Transverse colon (tissue), 4 donors: ENCODE results near the gene UNC13C. TPM values are rescaled to one million over a fixed set of nuclear protein-coding genes. Genes with fewer than 3 reads are reported as not detected.

Source experiments
- DNase-seq: peaks from one replicate; pipeline ENCODE4 v3.0.0-alpha.2; 2019
- H3K27ac ChIP-seq, 4 donors: fragments of 200-600 bp; sonication (generic); 2 replicates each; pipeline ENCODE4 v1.5.1; 2016 to 2018; ENCODE audit warnings: inconsistent platforms in 4 of 4
- H3K27me3 ChIP-seq: fragments of 200-600 bp; sonication (generic); 2 replicates; pipeline ENCODE4 v1.5.1; 2017; ENCODE audit warnings: inconsistent platforms
- H3K36me3 ChIP-seq, 4 donors: fragments of 200-600 bp; sonication (generic); 2 replicates each; pipeline ENCODE4 v1.5.1; 2017 to 2019; ENCODE audit warnings: inconsistent platforms in 4 of 4
- H3K4me1 ChIP-seq, 4 donors: fragments of 200-600 bp; sonication (generic); 2 replicates each; pipeline ENCODE4 v1.5.1; 2017 to 2020; ENCODE audit warnings: inconsistent platforms in 4 of 4
- H3K4me3 ChIP-seq, 4 donors: fragments of 200-600 bp; sonication (generic); 1 replicate in 1 of 4; 2 replicates in 3 of 4; pipeline versions ENCODE4 v1.5.1 to v1.6.1; 2017 to 2019; ENCODE audit warnings: inconsistent platforms in 4 of 4
- H3K9me3 ChIP-seq, 2 donors: fragments of 200-600 bp; sonication (generic); 2 replicates each; pipeline ENCODE4 v1.5.1; 2017 to 2019; ENCODE audit warnings: inconsistent platforms in 2 of 2
- EP300 ChIP-seq: sonication (generic); formaldehyde crosslinking; IDR thresholded peaks from one replicate; pipeline ENCODE4 v1.6.1; 2017; ENCODE audit warnings: antibody characterized with exemption, low read depth
- POLR2A ChIP-seq: fragments of 450-650 bp; IDR thresholded peaks from one replicate; pipeline ENCODE4 v1.6.1; 2016; ENCODE audit warnings: antibody characterized with exemption, mild to moderate bottlenecking, moderate library complexity
- POLR2AphosphoS5 ChIP-seq, 3 donors: sonication (generic); formaldehyde crosslinking; IDR thresholded peaks; one replicate each; pipeline ENCODE4 v1.6.1; 2016; ENCODE audit warnings: antibody characterized with exemption in 3 of 3
- WGBS, 2 donors: methylation state at CpG; one replicate each; pipeline ENCODE4 v1.1.5; 2018; ENCODE audit warnings: low coverage in 1 of 2; 5-methylcytosine and 5-hydroxymethylcytosine counted together
- in situ Hi-C, 4 donors: fragments of 200-750 bp; cut with MboI; loops; one replicate each; pipeline versions ENCODE4 v1.15.0 to v1.15.1; 2017; ENCODE audit warnings: low sequenced_read_pairs in 3 of 4, low pct_ligation_motif_present in 1 of 4, low pct_unique_long_range_greater_than_20kb in 1 of 4
- intact Hi-C: fragments of 100-400 bp; cut with DNase I; formaldehyde crosslinking; loops from one replicate; pipeline ENCODE4 v1.15.1; 2023; ENCODE audit warnings: low total_unique reads
- total RNA-seq, 4 donors: library from RNA; depleted of rRNA; stranded (reverse); fragments of >200 nt; gene quantifications; one replicate each; pipeline ENCODE4 v1.1.0, GENCODE V29; 2016
- TF ChIP-seq, protein P1 (sequence below), 5 experiments: fragments of 200-600 bp in 3 of 5; fragments of 450-650 bp in 2 of 5; sonication (generic) in 3 of 5; IDR thresholded peaks; 1 replicate in 2 of 5; 2 replicates in 3 of 5; pipeline ENCODE4 v1.5.1; 2016 to 2017; ENCODE audit warnings: antibody characterized with exemption in 5 of 5, inconsistent platforms in 3 of 5, mild to moderate bottlenecking in 2 of 5, moderate library complexity in 1 of 5

The UNC13C gene
- total RNA-seq, 4 donors from 2014 or later = 0.32 to 0.41 (median 0.40) TPM; not detected in 1

DNA sequence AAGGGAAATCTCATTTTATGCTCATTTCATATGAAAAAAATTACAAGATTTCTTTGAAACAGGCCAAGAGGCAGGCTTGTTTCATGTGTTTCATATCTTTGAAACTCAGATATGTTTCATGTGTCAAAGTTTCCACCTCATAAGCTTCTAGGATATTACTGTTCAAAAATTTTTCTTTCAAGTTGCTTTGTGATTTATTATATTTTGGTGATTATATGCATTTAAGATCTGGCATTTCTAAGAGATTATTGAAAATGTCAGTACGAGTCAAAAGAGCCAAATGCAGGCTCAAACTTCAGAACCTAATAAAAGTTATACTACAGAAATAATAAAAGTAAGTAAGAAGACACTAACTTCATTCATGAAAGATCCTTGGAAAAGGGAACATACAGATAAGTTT, 590.1 kb downstream of the UNC13C start:
- no peak overlapping the region for H3K27ac ChIP-seq
- no peaks in the 10 kb centered on the region for H3K27me3 ChIP-seq
- WGBS, 2 donors = 50 to 58% methylated on average over 1 of the region's 1 CpG
- no peaks in the 10 kb centered on the region for H3K36me3 ChIP-seq
- DNase-seq = no peak
- TF ChIP-seq, protein P1, sequence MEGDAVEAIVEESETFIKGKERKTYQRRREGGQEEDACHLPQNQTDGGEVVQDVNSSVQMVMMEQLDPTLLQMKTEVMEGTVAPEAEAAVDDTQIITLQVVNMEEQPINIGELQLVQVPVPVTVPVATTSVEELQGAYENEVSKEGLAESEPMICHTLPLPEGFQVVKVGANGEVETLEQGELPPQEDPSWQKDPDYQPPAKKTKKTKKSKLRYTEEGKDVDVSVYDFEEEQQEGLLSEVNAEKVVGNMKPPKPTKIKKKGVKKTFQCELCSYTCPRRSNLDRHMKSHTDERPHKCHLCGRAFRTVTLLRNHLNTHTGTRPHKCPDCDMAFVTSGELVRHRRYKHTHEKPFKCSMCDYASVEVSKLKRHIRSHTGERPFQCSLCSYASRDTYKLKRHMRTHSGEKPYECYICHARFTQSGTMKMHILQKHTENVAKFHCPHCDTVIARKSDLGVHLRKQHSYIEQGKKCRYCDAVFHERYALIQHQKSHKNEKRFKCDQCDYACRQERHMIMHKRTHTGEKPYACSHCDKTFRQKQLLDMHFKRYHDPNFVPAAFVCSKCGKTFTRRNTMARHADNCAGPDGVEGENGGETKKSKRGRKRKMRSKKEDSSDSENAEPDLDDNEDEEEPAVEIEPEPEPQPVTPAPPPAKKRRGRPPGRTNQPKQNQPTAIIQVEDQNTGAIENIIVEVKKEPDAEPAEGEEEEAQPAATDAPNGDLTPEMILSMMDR (IDR thresholded peaks at IDR 0.05) = no peak
- TF ChIP-seq POLR2A (no peak), POLR2AphosphoS5 (IDR thresholded peaks at IDR 0.05) (no peak), EP300 (no peak)
- no peak overlapping the region for H3K4me3 ChIP-seq
- no peaks in the 10 kb centered on the region for H3K4me1 ChIP-seq
- intact Hi-C loops = no loop called here
- in situ Hi-C loops = no loop called here
- H3K9me3 ChIP-seq = no peaks in the 10 kb centered on the region

DNA sequence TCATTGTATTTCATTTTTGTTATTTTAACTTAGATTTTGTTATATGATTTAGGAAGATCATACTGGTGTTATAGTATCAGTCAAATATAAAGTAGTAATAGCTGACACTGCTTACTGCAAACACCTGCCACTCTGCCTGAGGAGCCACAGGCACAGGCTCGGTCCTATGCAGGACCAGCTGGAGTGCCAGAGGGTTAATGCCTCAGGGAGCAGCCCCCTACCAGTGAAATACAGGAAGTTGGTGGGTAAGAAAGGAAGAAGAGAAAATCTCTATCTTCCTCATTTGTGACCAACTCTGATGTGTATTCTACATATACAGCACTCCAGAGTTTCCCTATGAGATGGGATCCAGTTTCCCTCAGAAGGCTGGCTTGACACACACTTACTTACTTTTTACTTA, 593.3 kb downstream of the UNC13C start:
- Histone ChIP-seq H3K9me3 (no peaks in the 10 kb centered on the region), H3K27ac (no peak overlapping the region), H3K4me3 (no peak overlapping the region), H3K36me3 (no peaks in the 10 kb centered on the region), H3K27me3 (no peaks in the 10 kb centered on the region), H3K4me1 (no peaks in the 10 kb centered on the region)
- in situ Hi-C loops = no loop called here
- no peak for DNase-seq
- 50% methylated on average over 1 of the region's 1 CpG; no CpG with 5 or more reads in 1 of the 2 donors for WGBS, 2 donors
- no peak for TF ChIP-seq POLR2A
- TF ChIP-seq EP300 = no peak
- TF ChIP-seq, protein P1 (IDR thresholded peaks at IDR 0.05) = no peak
- no peak for TF ChIP-seq POLR2AphosphoS5 (IDR thresholded peaks at IDR 0.05)
- intact Hi-C loops = no loop called here

DNA sequence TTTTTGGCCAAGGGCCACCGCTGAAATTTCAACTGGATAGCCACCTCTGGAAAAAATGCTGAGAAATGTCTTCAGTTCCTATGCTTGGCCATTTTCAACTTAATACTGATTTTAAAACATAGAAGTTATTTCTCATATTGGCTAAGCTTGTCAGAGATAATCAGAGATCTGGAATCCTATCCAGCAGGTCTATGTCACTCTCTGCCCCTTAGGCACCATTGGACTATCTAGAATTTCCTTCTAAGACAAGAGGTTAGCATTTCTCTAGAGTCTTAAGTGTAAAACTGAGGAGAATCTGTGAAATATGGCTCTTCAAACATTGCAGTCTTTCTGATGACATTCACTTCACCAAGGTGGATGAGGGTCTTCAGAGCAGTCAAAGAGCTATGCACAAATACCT, 597.3 kb downstream of the UNC13C start:
- no peaks in the 10 kb centered on the region for H3K4me1 ChIP-seq
- TF ChIP-seq EP300 (no peak), POLR2A (no peak)
- TF ChIP-seq, protein P1 (IDR thresholded peaks at IDR 0.05) = no peak
- H3K4me3 ChIP-seq = no peak overlapping the region
- WGBS, 2 donors = 42 to 79% methylated on average over 1 of the region's 1 CpG
- no peaks in the 10 kb centered on the region for H3K9me3 ChIP-seq
- intact Hi-C loops = no loop called here
- H3K27me3 ChIP-seq = no peaks in the 10 kb centered on the region
- in situ Hi-C loops = no loop called here
- no peaks in the 10 kb centered on the region for H3K36me3 ChIP-seq
- DNase-seq = no peak
- no peak overlapping the region for H3K27ac ChIP-seq

DNA sequence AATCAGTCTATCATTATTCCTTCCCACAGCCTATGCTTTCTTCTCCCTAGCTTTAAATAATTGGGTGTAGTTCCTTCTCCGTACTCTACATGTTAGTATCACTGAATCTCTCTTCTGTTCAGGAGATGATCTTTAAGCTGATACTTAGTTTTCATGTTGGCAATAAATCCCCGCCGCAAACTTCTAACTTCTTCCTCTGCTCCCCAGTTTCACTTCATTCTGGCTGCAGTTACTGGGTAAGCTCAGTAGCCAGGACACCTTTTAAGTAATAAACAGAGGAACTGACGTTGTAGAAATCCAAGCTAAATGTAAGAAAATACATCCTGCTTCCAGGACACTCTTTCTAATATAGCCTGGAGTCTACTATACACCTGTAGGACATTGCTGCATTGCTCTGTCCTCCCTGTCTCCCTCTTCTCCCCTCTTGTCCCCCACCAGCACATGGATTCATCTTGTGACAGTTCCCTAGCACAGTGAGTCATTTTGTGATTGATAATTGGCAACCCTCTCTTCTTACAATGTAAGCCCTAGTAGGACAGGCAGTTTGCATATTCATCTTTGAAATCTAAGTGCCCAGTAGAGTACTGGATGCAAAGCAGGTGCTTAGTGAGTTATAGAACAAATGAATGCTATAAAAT, 598.2 kb downstream of the UNC13C start:
- DNase-seq = no peak
- 64 to 67% methylated on average over 4 of the region's 4 CpGs for WGBS, 2 donors
- in situ Hi-C loops = no loop called here

More for the DNA sequence above, 598.2 kb downstream of the UNC13C start:
- H3K4me3 ChIP-seq = no peak overlapping the region
- TF ChIP-seq EP300 (no peak), POLR2AphosphoS5 (IDR thresholded peaks at IDR 0.05) (no peak), POLR2A (no peak)
- TF ChIP-seq, protein P1 (IDR thresholded peaks at IDR 0.05) = no peak
- H3K36me3 ChIP-seq = no peaks in the 10 kb centered on the region
- H3K27me3 ChIP-seq = no peaks in the 10 kb centered on the region
- H3K27ac ChIP-seq = no peak overlapping the region
- H3K4me1 ChIP-seq = no peaks in the 10 kb centered on the region
- intact Hi-C loops = no loop called here
- H3K9me3 ChIP-seq = no peaks in the 10 kb centered on the region
